ENCODE measurements around the gene TSPYL2.

The TSPYL2 gene

GRCh38 chrX:53080628-53081580 is 1.3 kb upstream of the TSPYL2 start:
- DNase-seq = no peak

- DNase-seq = no peak
Measured at GRCh38 chrX:53082773-53083616, 828 bp downstream of the TSPYL2 start.

GRCh38 chrX:53084043-53084570 is 1.9 kb downstream of the TSPYL2 start:
- no peak for DNase-seq

GRCh38 chrX:53084863-53085262 is 2.7 kb downstream of the TSPYL2 start:
- no peak for DNase-seq

GRCh38 chrX:53085661-53086229 is 3.6 kb downstream of the TSPYL2 start:
- DNase-seq = no peak

GRCh38 chrX:53086464-53086863 is 4.3 kb downstream of the TSPYL2 start:
- DNase-seq = no peak

- no peak for DNase-seq
Measured at GRCh38 chrX:53087388-53087831, 5.2 kb downstream of the TSPYL2 start.

GRCh38 chrX:53088136-53088974 is 6.2 kb downstream of the TSPYL2 start:
- DNase-seq = peak; percentile 42

- DNase-seq = no peak
Measured at GRCh38 chrX:53089224-53089842, 7.2 kb downstream of the TSPYL2 start.

GRCh38 chrX:53089925-53090324 is 7.8 kb downstream of the TSPYL2 start:
- DNase-seq = no peak

GRCh38 chrX:53091354-53091753 is 9.2 kb downstream of the TSPYL2 start:
- DNase-seq = no peak

- DNase-seq = peak; percentile 37
Measured at GRCh38 chrX:53093177-53093655, 11.0 kb downstream of the TSPYL2 start.

GRCh38 chrX:53093748-53094581 is 11.8 kb downstream of the TSPYL2 start, which contains the start of gene KANTR:
Gene KANTR, plus strand, starts transcription at chrX:53094142. Its CDS starts 30,131 bp downstream, at chrX:53124273.
- peak; percentile 94 for DNase-seq

GRCh38 chrX:53094582-53094905 is 12.4 kb downstream of the TSPYL2 start:
- no peak for DNase-seq

- no peak for DNase-seq
Measured at GRCh38 chrX:53095796-53096195, 13.6 kb downstream of the TSPYL2 start.

- no peak for DNase-seq
Measured at GRCh38 chrX:53114864-53115549, 32.8 kb downstream of the TSPYL2 start.

- no peak for DNase-seq
Measured at GRCh38 chrX:53115550-53115874, 33.3 kb downstream of the TSPYL2 start.

GRCh38 chrX:53116101-53116500 is 33.9 kb downstream of the TSPYL2 start:
- no peak for DNase-seq

- DNase-seq = no peak
Measured at GRCh38 chrX:53122013-53122412, 39.8 kb downstream of the TSPYL2 start.

GRCh38 chrX:53125506-53125905 is 43.3 kb downstream of the TSPYL2 start:
- DNase-seq = no peak
